Measurements from ENCODE around the gene ACOT6.
"Not testable (repeated sequence)": the region's sequence is repeated elsewhere in the genome, so short reads cannot be mapped to it uniquely, and the experiment has no call there.

The ACOT6 gene

GRCh38 chr14:73576391-73576790 lies 35.9 kb upstream of the ACOT6 start:
- DNase-seq (ENCODE audit: low read depth, low spot score), result no peak
- TF ChIP-seq, protein P1, sequence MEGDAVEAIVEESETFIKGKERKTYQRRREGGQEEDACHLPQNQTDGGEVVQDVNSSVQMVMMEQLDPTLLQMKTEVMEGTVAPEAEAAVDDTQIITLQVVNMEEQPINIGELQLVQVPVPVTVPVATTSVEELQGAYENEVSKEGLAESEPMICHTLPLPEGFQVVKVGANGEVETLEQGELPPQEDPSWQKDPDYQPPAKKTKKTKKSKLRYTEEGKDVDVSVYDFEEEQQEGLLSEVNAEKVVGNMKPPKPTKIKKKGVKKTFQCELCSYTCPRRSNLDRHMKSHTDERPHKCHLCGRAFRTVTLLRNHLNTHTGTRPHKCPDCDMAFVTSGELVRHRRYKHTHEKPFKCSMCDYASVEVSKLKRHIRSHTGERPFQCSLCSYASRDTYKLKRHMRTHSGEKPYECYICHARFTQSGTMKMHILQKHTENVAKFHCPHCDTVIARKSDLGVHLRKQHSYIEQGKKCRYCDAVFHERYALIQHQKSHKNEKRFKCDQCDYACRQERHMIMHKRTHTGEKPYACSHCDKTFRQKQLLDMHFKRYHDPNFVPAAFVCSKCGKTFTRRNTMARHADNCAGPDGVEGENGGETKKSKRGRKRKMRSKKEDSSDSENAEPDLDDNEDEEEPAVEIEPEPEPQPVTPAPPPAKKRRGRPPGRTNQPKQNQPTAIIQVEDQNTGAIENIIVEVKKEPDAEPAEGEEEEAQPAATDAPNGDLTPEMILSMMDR (IDR thresholded peaks at IDR 0.05; ENCODE audit: low read depth, low read length), result no peak
- no peak overlapping the region for H3K4me3 ChIP-seq (ENCODE audit: low read depth, low read length)
- in situ Hi-C loops (cut with HindIII; ENCODE audit: low sequenced_read_pairs), result no loop called here

DNA sequence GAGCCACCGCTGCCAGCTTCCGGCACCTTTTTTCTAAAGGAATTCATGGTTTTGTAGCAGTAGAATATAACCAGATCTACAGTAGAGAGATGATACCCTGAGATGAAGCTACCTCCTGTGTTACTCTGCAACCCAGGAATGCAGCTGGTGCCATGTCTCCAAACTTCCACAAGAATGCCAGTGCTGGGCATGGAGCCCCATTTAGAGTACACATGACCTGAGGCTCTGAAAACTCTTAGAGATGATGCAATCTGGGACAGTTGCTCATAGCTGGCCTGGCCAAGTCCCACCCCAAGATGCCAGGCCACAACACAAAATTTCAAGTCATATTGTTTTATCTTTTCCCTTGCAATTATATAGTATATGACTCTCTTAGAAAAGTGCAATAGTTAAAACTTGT lies 35.1 kb upstream of the ACOT6 start:
- in situ Hi-C loops (cut with HindIII; ENCODE audit: low sequenced_read_pairs); H3K4me3 ChIP-seq (ENCODE audit: low read depth, low read length); DNase-seq (ENCODE audit: low read depth, low spot score): not testable (repeated sequence)

- in situ Hi-C loops (cut with HindIII; ENCODE audit: low sequenced_read_pairs); DNase-seq (ENCODE audit: low read depth, low spot score): not testable (repeated sequence)
These were observed 30.0 kb upstream of the ACOT6 start for GRCh38 chr14:73582102-73582979.

DNA sequence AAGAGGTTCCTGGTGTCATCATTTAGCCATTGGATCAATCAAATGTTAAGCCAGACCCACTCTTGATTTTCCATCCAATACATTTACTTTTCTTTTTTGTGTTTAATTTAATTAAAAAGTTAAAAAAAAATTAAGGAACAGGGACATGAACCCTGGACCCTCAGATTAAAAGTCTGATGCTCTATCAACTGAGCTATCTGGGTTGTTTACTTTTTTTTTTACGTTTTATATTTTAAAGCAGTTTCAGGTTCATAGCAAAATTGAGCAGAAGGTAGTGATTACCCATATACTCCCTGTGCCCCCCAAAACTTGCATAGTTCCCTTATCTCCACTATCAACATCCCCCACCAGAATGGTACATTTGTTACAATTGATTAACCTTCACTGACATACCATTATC lies 23.6 kb upstream of the ACOT6 start:
- in situ Hi-C loops (cut with HindIII; ENCODE audit: low sequenced_read_pairs), result no loop called here
- TF ChIP-seq, protein P1 (IDR thresholded peaks at IDR 0.05; ENCODE audit: low read depth, low read length), result no peak

More at GRCh38 chr14:73582102-73582979, 30.0 kb upstream of the ACOT6 start:
- H3K4me3 ChIP-seq (ENCODE audit: low read depth, low read length), result not testable (repeated sequence)

GRCh38 chr14:73589116-73589515 lies 23.2 kb upstream of the ACOT6 start:
- no peak for DNase-seq (ENCODE audit: low read depth, low spot score)
- in situ Hi-C loops (cut with HindIII; ENCODE audit: low sequenced_read_pairs), result no loop called here
- no peak overlapping the region for H3K4me3 ChIP-seq (ENCODE audit: low read depth, low read length)
- TF ChIP-seq, protein P1 (IDR thresholded peaks at IDR 0.05; ENCODE audit: low read depth, low read length), result no peak

More for the DNA sequence above, 23.6 kb upstream of the ACOT6 start:
- DNase-seq (ENCODE audit: low read depth, low spot score), result no peak
- H3K4me3 ChIP-seq (ENCODE audit: low read depth, low read length), result no peak overlapping the region

DNA sequence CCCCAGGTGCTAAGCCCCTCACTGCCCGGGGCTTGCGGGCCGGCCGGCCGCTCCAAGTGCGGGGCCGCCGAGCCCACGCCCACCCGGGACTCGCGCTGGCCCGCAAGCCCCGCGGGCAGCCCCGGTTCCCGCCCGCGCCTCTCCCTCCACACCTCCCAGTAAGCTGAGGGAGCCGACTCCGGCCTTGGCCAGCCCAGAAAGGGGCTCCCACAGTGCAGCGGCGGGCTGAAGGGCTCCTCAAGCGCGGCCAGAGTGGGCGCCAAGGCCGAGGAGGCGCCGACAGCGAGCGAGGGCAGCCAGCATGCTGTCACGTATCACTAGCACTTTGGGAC lies 21.7 kb upstream of the ACOT6 start:
- DNase-seq (ENCODE audit: low read depth, low spot score); in situ Hi-C loops (cut with HindIII; ENCODE audit: low sequenced_read_pairs); H3K4me3 ChIP-seq (ENCODE audit: low read depth, low read length): not testable (repeated sequence)

GRCh38 chr14:73591690-73592449 lies 20.4 kb upstream of the ACOT6 start, which contains the start of gene ACOT4:
Gene ACOT4 (plus strand): TSS chr14:73591873. CDS start chr14:73591960, 87 bp downstream.
- TF ChIP-seq, protein P1 (IDR thresholded peaks at IDR 0.05; ENCODE audit: low read depth, low read length), result no peak
- in situ Hi-C loops (cut with HindIII; ENCODE audit: low sequenced_read_pairs), result no loop called here
- peak within 1 kb of the TSS; percentile 48 for H3K4me3 ChIP-seq (ENCODE audit: low read depth, low read length)
- DNase-seq (ENCODE audit: low read depth, low spot score), result peak; percentile 19

DNA sequence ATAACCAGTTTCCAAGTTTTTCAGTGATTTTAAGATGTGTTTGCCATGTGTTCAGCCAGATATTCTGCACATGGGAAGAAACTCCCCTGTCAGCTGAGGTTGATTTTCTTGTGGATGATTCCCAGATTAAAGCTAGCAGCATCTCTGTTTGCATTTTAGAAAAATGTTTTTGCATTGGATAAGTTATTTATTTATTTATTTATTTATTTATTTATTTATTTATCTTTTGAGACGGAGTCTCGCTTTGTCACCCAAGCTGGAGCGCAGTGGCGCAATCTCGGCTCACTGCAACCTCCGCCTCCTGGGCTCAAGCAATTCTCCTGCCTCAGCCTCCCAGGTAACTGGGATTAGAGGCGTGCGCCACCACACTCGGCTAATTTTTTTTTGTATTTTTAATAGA lies 17.8 kb upstream of the ACOT6 start:
- TF ChIP-seq, protein P1 (IDR thresholded peaks at IDR 0.05; ENCODE audit: low read depth, low read length), result no peak
- H3K4me3 ChIP-seq (ENCODE audit: low read depth, low read length), result no peak overlapping the region
- no peak for DNase-seq (ENCODE audit: low read depth, low spot score)
- in situ Hi-C loops (cut with HindIII; ENCODE audit: low sequenced_read_pairs), result no loop called here
